Right forelimb (tissue), 1 donor: ENCODE results near the gene NDUFA1.
A peak's percentile ranks its signal among the peaks of the same experiment; 100 is the strongest.
"Not testable (repeated sequence)": the region's sequence is repeated elsewhere in the genome, so short reads cannot be mapped to it uniquely, and the experiment has no call there.

Experiments
- DNase-seq: peaks from one replicate; pipeline ENCODE4 v3.0.0-alpha.2; 2018

The NDUFA1 gene

DNA sequence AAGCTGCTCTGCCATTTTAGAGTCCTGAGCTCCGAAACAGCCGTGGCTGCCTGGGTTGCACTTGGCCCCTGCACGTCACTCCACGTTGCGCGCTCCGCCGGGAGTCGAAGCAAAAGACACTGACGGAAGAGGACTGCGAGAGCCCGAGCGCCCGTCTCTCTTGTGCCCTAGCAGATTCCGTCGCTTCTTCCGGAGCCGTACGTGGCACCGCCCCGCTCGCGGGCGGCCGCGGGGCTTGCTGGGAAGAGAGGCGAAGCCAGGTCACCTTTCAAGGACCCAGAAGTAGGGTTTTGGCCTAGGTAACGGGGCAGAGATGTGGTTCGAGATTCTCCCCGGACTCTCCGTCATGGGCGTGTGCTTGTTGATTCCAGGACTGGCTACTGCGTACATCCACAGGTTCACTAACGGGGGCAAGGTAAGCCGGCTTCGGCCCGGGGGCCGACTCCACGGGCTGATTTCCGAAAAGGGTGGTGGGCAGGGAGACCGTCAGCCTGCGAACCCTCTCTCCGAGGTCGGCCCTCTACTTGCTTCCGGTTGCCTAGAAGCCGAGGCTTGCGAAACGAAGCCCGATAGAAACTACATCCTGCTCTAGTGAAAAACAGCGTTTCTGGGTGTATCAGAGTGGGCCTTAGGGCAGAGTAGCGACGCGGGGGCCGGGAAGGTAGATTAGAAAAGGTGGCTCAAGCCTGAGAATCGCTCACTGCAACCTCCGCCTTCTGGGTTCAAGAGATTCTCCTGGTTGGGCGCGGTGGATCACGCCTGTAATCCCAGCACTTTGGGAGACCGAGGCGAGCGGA is at the start of gene NDUFA1, which contains the start of gene RNF113A:
Gene NDUFA1 (plus strand): TSS at position 234 of the 797 bp plus-strand sequence. CDS start 80 bp downstream, at position 314.
Gene RNF113A (minus strand): TSS at position 135 of the 797 bp plus-strand sequence. CDS start 120 bp downstream, at position 15.
- peak; percentile 82 for DNase-seq

DNA sequence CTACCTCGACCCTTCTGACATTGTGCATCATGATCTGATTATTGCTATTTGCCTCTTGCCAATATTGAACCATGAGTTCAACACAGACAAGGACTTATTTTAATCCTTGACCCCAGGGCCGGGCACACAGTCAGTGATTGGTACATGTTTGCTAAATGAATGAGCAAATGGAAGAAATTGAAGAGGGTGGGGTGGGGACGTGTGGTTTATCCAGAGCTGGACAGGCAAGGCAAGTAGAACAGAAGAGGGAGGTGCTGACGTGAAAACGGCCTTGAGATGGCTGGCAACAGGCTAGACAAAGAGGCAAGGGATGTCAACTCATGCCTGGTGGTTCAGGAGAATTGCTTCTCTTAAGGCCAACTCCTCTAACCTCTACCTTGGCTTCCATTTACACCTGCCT is 47.4 kb upstream of the NDUFA1 start:
- not testable (repeated sequence) for DNase-seq

DNA sequence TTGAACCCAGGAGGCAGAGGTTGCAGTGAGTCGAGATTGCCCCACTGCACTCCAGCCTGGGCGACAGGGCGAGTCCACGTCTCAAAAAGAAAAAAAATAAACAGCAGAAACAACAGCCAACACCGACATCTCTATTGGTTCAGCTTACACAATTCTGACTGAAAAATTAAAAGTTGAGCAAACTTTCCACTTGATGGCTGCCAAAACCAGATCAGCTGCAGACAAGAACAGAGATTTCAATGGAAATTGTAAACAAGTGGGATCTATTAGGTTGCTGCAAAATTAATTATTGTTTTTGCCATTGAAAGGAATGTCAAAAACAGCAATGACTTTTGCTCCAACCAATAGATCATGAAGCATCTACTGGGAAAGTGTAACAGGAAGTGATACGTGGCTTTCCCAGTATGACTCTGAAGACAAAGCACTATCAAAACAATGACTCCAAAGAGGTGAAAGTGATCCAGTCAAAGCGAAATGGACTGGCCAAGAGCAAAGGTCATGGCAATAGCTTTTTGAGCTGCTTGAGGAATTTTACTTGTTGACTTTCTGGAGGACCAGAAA is 45.2 kb upstream of the NDUFA1 start:
- no peak for DNase-seq

DNA sequence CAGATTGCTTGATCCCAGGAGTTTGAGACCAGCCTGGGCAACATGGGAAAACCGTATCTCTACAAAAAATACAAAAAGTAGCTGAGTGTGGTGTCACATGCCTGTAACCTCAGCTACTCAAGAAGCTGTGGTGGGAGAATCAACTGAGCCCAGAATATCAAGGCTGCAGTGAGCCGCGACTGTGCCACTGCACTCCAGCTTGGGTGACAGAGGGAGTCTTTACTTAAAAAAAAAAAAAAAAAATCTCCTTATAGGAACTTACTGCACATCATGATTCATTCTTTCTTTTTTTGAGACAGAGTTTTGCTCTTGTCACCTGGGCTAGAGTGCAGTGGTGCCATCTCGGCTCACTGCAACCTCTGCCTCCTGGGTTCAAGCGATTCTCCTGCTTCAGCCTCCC is 43.2 kb upstream of the NDUFA1 start:
- DNase-seq: no peak

DNA sequence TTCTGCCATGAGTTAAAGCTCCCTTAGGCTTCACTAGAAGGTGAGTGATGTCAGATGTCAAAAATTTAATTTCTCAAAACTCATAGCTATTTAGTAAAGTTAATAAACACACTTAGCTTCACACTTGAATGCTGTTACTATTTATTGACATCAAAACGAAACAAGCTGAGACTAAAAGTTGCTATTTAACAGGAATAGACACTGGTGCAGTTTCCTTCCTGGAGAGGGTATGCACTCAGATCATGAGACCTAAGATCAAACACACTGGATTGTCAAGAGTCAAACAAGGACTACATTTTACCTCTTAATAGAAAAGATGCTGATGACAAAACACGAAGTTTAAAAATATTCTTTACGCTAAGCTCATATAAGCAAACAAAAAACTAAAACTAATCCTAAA is 37.7 kb upstream of the NDUFA1 start:
- DNase-seq: no peak

DNA sequence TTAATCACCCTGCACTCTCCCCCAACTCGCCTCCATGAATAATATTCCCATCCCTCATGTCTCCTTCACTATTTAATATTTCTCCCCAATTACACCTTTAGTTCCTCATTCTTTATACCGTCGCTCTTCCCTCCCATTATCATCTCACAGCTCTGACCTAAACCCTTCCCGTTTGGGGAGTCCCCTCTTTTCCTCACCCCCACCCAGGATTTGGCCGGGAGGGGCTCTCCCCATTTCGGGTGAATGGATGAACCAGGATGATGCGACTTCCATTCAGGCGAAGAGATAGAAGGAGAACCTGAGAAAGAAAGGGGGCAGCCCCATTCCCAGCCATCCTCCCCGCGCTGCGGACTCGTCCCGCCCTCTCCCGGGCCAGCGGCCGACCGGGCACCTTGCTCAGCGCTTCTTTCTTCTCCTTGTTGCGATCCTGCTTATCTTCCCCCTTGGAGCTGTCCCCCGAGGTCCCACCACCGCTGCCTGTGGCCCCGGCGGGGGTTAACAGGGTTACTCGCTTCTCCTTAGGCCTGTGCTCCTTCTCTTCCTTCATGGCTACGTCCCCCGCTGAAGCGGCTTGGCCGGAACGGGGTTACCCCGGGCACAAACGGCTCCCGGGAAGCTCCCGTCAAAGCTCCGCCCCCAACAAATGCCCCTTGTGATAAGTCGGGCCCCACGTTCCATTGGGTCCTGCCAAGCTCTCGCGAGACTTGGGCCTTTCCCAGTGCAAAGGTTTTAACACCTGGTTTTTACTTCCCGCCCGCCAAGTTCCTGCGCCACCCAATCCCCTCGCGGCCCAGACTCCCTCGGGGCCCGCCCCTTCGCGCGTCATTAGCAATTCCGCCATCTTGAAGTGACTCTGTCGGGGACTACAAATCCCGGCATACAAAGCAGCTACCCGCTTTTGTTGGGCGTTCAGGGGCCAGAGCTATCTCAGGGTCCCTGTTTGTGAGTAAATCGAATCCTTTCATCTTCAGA is 19.0 kb upstream of the NDUFA1 start, which contains the start of gene UPF3B:
Gene UPF3B (minus strand): TSS at position 582 of the 972 bp plus-strand sequence. CDS start 35 bp downstream, at position 547.
- DNase-seq: peak; percentile 91

DNA sequence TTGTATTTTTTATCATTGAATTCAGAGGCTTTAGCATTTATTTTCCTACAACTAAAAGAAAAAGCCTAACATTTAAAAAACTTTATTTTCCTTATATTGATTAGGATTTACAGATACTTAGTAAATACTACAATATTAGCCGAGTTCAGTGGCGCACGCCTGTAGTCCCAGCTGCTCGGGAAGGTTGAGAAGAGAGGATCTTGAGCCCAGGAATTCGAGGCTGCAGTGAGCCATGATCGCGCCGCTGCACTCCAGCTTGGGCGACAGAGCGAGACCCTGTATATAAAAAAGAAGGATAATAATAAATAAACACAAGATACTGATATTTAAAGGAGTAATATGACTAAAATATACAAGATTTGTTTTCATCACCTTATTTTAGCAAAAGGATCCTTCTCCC is 18.2 kb upstream of the NDUFA1 start:
- DNase-seq: no peak

DNA sequence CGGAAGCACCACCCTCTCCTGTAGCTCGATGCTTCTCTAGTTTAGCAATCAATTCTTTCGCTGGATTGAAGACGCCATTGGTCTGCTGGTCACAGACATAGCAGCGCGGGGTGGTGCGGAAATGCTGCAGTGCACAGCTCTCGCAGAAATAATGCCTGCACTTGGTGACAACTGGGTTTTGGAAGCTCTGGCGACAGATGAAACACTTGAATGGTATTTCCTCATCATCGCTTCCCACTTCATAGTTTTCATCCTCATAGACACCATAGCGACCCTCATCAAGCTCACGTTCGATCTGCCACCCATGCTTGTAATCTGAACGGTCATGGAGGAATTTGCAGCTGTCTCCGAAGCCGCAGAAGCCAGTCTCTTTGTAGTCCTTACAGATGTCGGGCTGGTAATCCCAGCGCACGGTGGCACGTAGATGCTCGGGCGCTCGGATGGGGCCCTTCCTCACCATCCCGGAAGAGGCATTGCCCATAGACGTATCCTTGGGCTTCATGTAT is 953 bp upstream of the NDUFA1 start:
- DNase-seq: peak; percentile 43

DNA sequence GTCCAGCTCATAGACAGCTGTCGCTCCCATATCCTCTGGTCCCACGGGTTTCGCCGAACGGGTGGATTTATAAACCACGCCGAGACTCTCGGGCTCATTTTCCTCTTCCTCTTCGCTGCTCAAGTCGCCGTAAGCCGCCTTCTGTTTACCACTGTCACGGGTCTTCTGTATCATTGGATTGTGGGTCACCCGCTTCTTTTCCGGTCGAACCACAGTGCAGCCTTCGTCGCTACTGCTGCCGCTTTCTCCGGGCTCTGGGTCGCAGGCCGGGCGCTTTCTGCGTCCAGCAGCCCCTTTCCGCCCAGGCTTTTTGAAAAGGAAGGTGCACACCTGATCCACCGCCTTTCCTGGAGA is 410 bp upstream of the NDUFA1 start:
- DNase-seq: no peak

DNA sequence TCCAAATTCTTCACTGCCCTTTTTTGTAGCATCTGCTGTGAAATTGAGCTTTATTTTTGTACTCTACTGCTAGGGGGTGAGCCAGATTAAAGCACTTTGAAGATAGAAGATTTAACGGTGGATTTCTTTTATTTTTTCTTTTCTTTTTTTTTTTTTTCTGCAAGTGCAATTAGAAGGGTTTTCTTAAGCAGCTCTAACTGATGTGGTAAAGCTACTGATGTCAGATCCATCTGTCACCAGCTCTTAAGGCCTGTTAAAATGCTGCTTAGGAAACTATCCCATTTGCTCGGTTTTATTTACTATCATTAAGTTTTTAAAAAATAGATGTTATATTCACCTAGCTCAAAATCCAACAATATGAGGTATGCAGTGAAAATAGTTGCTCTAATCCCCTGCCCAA is 7.1 kb downstream of the NDUFA1 start:
- DNase-seq: no peak

DNA sequence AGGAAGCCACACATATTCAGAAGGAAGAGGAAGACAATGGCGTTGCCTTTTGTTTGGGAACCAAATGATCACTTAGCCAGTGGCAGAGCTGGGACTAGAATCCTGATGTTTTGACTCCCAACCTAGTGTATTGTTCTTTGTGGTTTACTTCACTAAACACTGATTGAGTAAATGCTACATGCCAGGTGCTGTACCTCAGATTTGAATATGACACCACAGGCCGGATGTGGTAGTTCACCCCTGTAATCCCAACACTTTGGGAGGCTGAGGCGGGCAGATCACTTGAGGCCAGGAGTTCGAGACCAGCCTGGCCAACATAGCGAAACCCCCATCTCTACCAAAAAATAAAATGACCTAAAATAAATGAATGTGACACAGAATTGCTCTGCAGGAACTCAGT is 8.4 kb downstream of the NDUFA1 start:
- no peak for DNase-seq

DNA sequence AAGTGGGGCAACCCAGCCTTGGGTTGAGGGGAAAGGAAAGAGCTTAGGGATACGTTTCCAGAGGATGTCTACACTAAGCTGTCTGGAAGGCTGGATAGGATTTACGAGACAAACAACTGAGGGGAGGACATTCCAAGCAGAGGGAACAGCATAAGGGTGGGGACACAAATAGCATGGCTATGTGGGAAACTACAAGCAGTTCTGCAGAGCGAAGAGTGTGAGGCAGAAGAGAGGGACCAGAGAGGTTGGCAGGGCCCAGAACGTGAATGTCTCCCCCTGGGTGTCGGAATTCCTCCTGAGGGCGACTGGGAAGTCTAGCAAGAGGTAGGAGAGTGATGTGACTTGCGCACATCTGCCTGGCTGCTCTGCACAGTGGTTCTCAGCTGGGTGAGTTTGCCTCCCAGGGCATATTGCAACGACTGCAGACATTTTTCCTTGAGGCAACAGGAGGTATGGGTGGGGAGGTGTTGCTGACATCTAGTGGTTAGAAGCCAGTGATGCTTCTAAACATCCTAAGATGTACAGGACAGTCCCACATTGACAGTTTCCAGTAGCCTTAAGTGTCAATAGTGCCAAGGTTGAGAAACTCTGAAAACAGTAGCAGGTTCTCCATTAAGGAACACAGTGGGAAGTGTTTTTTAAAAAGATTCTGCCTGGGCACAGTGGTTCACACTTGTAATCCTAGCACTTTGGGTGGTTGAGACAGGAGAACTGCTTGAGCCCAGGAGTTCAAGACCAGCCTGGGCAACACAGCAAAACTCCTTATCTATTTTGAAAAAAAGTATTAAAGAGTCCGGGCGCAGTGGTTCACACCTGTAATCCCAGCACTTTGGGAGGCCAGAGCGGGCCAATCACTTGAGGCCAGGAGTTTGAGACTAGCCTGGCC is 9.2 kb downstream of the NDUFA1 start:
- DNase-seq: no peak

DNA sequence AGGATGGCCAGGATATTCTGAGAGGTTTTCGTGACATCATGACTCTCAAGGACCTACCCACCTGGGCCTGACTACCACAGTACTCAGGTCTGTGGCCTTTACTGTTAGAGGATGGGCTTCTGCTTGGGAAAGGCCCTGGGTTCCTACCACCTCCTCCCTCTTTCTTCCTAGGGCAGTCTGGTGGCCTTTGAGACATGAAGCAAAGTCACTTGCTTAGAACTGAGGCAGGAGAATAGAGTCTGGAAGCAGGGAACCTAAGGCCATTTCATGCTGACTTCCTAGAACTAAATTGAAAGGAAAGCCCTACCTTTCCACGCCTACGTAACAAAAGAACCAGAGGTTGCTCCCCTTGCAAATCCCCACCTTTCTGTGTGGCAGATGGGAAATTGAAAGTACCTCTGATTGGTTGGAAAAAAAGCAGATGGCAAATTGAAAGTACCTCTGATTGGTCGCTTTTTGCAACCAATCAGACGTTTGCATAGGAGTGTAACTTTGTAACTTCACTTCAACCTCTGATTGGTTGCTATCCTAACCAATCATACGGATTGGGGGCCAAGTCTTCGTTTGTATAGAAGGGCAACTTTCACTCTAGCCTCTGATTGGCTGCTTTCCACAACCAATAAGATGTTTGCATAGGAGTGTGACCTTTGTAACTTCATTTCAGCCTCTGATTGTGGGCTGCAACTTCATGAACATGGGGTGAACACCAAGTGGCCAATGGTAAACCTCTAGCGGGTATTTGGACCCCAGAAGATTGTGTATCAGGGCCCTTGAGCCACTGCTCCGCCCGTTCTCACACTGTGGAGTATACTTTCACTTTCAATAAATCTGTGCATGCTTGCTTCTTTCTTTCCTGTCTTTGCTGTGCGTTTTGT is 14.2 kb downstream of the NDUFA1 start:
- no peak for DNase-seq

DNA sequence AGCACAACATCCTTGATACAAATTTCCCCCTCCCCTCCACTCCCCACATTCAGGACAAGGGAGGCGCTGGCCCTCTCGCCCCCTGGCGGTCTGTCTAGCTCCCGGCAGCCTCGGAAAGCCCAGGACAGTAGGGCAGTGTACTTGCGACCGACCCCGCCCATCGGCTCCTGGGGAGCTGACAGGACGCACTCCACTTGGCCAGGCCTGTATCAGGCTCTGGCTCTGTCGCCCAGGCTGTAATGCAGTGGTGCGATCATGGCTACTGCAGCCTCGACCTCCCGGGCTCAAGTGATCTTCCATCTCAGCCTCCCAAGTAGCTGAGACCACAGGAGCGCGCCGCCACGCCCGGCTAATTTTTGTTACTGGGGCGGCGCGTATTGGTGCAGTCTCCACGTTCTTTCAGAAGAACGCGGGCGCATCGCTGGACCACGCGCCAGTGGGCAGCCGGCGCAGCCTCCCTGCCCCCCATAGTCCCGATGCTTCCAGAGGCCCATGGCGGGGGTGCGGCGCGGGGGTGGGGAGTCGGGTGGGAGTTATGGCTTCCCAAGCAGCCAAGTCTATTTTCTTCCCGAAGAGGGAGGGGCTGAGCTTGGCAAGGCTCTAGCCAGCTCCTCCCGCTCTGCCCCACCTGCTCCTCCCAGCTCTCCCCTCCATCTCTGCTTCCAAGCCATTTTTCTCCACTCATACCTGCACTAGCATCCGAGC is 16.2 kb downstream of the NDUFA1 start:
- DNase-seq: peak; percentile 54

DNA sequence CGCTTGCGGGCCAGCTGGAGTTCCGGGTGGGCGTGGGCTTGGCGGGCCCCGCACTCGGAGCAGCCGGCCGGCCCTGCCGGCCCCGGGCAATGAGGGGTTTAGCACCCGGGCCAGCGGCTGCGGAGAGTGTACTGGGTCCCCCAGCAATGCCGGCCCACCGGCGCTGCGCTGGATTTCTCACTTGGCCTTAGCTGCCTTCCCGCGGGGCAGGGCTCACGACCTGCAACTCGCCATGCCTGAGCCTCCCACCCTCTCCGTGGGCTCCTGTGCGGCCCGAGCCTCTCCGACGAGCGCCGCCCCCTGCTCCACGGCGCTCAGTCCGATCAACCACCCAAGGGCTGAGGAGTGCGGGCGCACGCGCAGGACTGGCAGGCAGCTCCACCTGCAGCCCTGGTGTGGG is 19.0 kb downstream of the NDUFA1 start:
- not testable (repeated sequence) for DNase-seq

DNA sequence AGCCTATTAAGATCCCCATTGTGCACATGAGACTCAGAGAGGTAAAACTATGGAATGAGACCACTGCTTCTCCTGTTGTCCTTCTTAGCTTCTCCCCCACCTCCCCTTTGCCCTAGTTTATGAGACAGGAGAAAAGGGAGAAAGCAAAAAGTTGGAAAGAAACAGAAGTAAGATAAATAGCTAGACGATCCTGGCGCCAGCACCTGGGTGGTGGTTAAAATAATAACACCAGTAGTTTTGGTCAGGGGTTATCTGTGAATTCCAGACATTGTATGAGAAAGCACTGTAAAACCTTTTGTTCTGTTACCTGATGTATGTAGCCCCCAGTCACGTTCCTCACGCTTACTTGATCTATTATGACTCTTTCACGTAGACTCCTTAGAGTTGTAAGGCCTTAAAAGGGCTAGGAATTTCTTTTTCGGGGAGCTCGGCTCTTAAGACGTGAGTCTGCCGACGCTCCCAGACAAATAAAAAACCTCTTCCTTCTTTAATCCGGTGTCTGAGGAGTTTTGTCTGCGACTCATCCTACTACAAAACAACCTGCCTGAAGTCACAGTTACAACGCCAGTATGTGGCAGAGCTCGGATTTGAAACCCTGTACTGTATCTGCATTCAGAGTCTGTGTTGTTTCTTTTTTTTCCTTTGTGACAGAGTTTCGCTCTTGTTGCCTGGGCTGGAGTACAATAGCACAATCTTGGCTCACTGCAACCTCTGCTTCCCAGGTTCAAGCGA is 20.5 kb downstream of the NDUFA1 start:
- not testable (repeated sequence) for DNase-seq

DNA sequence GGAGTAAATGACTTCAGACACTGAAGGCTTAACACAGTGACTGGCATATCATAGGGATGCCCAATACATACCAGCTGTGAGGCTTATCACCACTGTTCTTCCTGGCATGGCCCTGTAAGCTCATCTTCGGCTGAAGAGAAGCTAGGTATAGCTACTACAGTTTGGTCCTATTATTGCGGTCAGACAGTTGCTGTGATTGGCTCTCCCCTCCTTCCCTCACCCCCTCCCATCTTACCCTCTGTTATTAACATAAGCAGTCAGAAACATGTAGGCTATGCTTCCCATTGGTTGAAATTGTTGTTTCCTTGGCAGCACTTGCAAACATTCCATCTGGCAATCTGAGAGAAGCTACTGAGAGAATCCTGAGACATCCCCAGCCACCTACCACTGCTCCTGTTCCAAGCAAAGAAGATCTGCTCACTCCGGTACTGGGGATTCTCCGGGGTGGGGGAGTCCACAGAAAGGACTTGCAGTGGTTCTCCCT is 24.3 kb downstream of the NDUFA1 start, which contains the start of gene AKAP14:
Gene AKAP14 (plus strand): TSS at position 51 of the 484 bp plus-strand sequence. CDS start 7,331 bp downstream, outside the sequence.
- no peak for DNase-seq

DNA sequence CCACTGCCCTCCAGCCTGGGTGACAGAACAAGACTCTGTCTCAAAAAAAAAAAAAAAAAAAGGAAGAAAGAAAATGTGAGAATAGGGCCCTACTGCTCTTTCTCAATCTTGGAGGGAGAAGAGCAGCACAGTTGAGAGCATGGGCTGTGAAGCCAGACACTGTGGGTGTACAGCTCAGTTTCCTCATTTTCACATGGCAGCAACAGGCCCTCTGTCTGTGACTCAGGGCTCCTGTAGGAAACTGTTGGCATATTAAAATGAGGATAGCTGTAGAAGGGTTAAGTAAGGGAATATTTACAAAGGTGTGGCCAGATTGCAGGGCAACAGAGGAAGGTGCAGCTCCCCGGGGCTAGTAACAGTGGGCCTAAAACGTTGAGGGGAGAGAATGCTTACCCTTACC is 27.5 kb downstream of the NDUFA1 start:
- DNase-seq: no peak

DNA sequence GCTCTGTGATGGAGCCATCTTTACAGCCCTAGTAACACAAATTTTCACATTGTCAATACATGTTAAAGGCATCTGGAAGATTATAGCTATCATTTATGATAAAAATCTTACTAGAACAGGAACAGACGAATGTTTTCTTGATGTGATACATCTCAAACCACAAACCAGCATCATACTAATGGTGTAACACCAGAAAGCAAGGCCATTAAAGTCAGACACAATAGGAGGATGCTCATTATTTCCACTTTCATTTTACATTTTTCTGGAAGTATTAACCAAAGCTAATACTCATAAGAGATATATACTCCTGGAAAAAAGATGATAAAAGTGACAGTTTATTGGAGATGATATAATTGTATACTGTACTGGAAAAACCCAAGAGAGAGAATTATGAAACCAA is 29.3 kb downstream of the NDUFA1 start:
- DNase-seq: no peak
